Astrocyte (in vitro differentiated cells and primary cell): ENCODE results near the gene ZP3. TPM values are rescaled to one million over a fixed set of nuclear protein-coding genes. Genes with fewer than 3 reads are reported as not detected.

Source experiments
- DNase-seq: peaks from one replicate; pipeline ENCODE4 v3.0.0-alpha.2; 2010; ENCODE audit warnings: low read depth
- FAIRE-seq: peaks from 2 replicates; lab custom pipeline; 2011; peaks lifted over from hg19 to GRCh38; lab: Jason Lieb, UNC
- H2AFZ ChIP-seq: 2 replicates; pipeline ENCODE4 v1.6.0; 2012; ENCODE audit warnings: low read depth, low read length, inconsistent platforms
- H3K27ac ChIP-seq: 2 replicates; pipeline ENCODE4 v1.5.1; 2011; ENCODE audit warnings: low read depth, low read length, inconsistent platforms
- H3K27me3 ChIP-seq: 2 replicates; pipeline ENCODE4 v1.6.0; 2011; ENCODE audit warnings: low read length, inconsistent platforms; ENCODE audit not compliant: insufficient read depth
- H3K36me3 ChIP-seq: 2 replicates; pipeline ENCODE4 v1.5.1; 2011; ENCODE audit warnings: low read length, inconsistent platforms; ENCODE audit not compliant: insufficient read depth
- H3K4me1 ChIP-seq: 2 replicates; pipeline ENCODE4 v1.5.1; 2011; ENCODE audit warnings: low read length, inconsistent platforms; ENCODE audit not compliant: insufficient read depth
- H3K4me2 ChIP-seq: 2 replicates; pipeline ENCODE4 v1.6.0; 2012; ENCODE audit warnings: low read length, inconsistent platforms
- H3K4me3 ChIP-seq: 2 replicates; pipeline ENCODE4 v1.5.1; 2011; ENCODE audit warnings: low read depth, mild to moderate bottlenecking, low read length, inconsistent platforms; ENCODE audit not compliant: insufficient read depth
- H3K79me2 ChIP-seq: 2 replicates; pipeline ENCODE4 v1.6.0; 2012; ENCODE audit warnings: mild to moderate bottlenecking, low read length, inconsistent platforms; ENCODE audit not compliant: insufficient read depth
- H3K9ac ChIP-seq: 2 replicates; pipeline ENCODE4 v1.6.0; 2012; ENCODE audit warnings: mild to moderate bottlenecking, low read length, inconsistent platforms
- H3K9me3 ChIP-seq: 2 replicates; pipeline ENCODE4 v1.5.1; 2012; ENCODE audit warnings: low read depth, mild to moderate bottlenecking, low read length, inconsistent platforms; ENCODE audit not compliant: insufficient read depth
- H4K20me1 ChIP-seq: 2 replicates; pipeline ENCODE4 v1.6.0; 2012; ENCODE audit warnings: low read length, inconsistent platforms; ENCODE audit not compliant: insufficient read depth
- H3K27ac Mint-ChIP-seq: one replicate; pipeline ENCODE4 v1.8.0; 2021; ENCODE audit warnings: mild to moderate bottlenecking, mixed read lengths; ENCODE audit not compliant: unreplicated experiment
- H3K27me3 Mint-ChIP-seq: one replicate; pipeline ENCODE4 v1.8.0; 2021; ENCODE audit warnings: low read depth, mixed read lengths; ENCODE audit not compliant: unreplicated experiment
- H3K36me3 Mint-ChIP-seq: one replicate; pipeline ENCODE4 v1.8.0; 2021; ENCODE audit warnings: low read depth, mixed read lengths; ENCODE audit not compliant: unreplicated experiment
- H3K4me1 Mint-ChIP-seq: one replicate; pipeline ENCODE4 v1.8.0; 2021; ENCODE audit warnings: low read depth, mixed read lengths; ENCODE audit not compliant: unreplicated experiment
- H3K4me3 Mint-ChIP-seq: one replicate; pipeline ENCODE4 v1.8.0; 2021; ENCODE audit warnings: mild to moderate bottlenecking, moderate library complexity, mixed read lengths; ENCODE audit not compliant: unreplicated experiment
- H3K9me3 Mint-ChIP-seq: one replicate; pipeline ENCODE4 v1.8.0; 2021; ENCODE audit warnings: mild to moderate bottlenecking, mixed read lengths; ENCODE audit not compliant: unreplicated experiment
- CTCF ChIP-seq: IDR thresholded peaks from 2 replicates; pipeline ENCODE4 v1.5.1; 2011; ENCODE audit warnings: low read depth, mild to moderate bottlenecking, inconsistent platforms, low read length, moderate library complexity; ENCODE audit not compliant: insufficient read depth
- EZH2 ChIP-seq: IDR thresholded peaks from 2 replicates; pipeline ENCODE4 v1.6.1; 2012; ENCODE audit warnings: mild to moderate bottlenecking, low read length, inconsistent platforms; ENCODE audit not compliant: insufficient read depth
- total RNA-seq: library from RNA; stranded (reverse); gene quantifications from 2 replicates; pipeline ENCODE4 v1.2.1, GENCODE V29; 2021

ZP3 gene
- total RNA-seq, 1 donor from 2014 or later: 2.6 TPM

GRCh38 chr7:76428868-76429805 lies 4.4 kb downstream of the ZP3 start:
- FAIRE-seq (no peak), DNase-seq (no peak)
- no peaks in the 10 kb centered on the region for H3K27me3 ChIP-seq
- no peaks in the 10 kb centered on the region for H3K9me3 ChIP-seq
- no peaks in the 10 kb centered on the region for H3K79me2 ChIP-seq
- H4K20me1 ChIP-seq: no peaks in the 10 kb centered on the region
- no peak overlapping the region for H3K27ac ChIP-seq
- H3K9ac ChIP-seq: no peak overlapping the region
- H3K27me3 Mint-ChIP-seq: peaks cover 4% of the 10 kb centered on the region
- H3K4me1 Mint-ChIP-seq: no peaks in the 10 kb centered on the region
- no peak overlapping the region for H3K4me3 ChIP-seq
- TF ChIP-seq CTCF (no peak), EZH2 (no peak)
- H3K4me3 Mint-ChIP-seq: no peak overlapping the region
- no peak overlapping the region for H2AFZ ChIP-seq
- H3K4me1 ChIP-seq: peaks cover 4% of the 10 kb centered on the region
- no peaks in the 10 kb centered on the region for H3K9me3 Mint-ChIP-seq
- H3K4me2 ChIP-seq: no peak overlapping the region
- no peaks in the 10 kb centered on the region for H3K36me3 ChIP-seq
- H3K36me3 Mint-ChIP-seq: no peaks in the 10 kb centered on the region
- H3K27ac Mint-ChIP-seq: no peak overlapping the region

- no peak overlapping the region for H3K4me3 ChIP-seq
- no peaks in the 10 kb centered on the region for H3K27me3 ChIP-seq
- H3K79me2 ChIP-seq: no peaks in the 10 kb centered on the region
- H3K27me3 Mint-ChIP-seq: peaks cover 4% of the 10 kb centered on the region
- H4K20me1 ChIP-seq: no peaks in the 10 kb centered on the region
- TF ChIP-seq CTCF: no peak
- no peak for TF ChIP-seq EZH2
- H3K36me3 ChIP-seq: no peaks in the 10 kb centered on the region
- DNase-seq (no peak), FAIRE-seq (no peak)
- H3K4me1 ChIP-seq: no peaks in the 10 kb centered on the region
- H3K27ac Mint-ChIP-seq: no peak overlapping the region
- H3K4me2 ChIP-seq: no peak overlapping the region
- no peaks in the 10 kb centered on the region for H3K4me1 Mint-ChIP-seq
- no peaks in the 10 kb centered on the region for H3K9me3 ChIP-seq
- no peak overlapping the region for H3K4me3 Mint-ChIP-seq
- no peaks in the 10 kb centered on the region for H3K9me3 Mint-ChIP-seq
- no peaks in the 10 kb centered on the region for H3K36me3 Mint-ChIP-seq
- no peak overlapping the region for H3K27ac ChIP-seq
- no peak overlapping the region for H2AFZ ChIP-seq
- no peak overlapping the region for H3K9ac ChIP-seq
Observed at GRCh38 chr7:76430211-76430610, 5.5 kb downstream of the ZP3 start.

- no peaks in the 10 kb centered on the region for H3K27me3 ChIP-seq
- peaks cover 4% of the 10 kb centered on the region for H3K27me3 Mint-ChIP-seq
- no peaks in the 10 kb centered on the region for H3K36me3 Mint-ChIP-seq
- H3K9ac ChIP-seq: no peak overlapping the region
- no peak overlapping the region for H3K27ac Mint-ChIP-seq
- no peak overlapping the region for H3K27ac ChIP-seq
- no peaks in the 10 kb centered on the region for H3K9me3 Mint-ChIP-seq
- H2AFZ ChIP-seq: no peak overlapping the region
- TF ChIP-seq CTCF (no peak), EZH2 (no peak)
- H3K4me3 ChIP-seq: no peak overlapping the region
- H3K4me3 Mint-ChIP-seq: no peak overlapping the region
- no peaks in the 10 kb centered on the region for H3K36me3 ChIP-seq
- H3K4me2 ChIP-seq: no peak overlapping the region
- no peaks in the 10 kb centered on the region for H4K20me1 ChIP-seq
- no peaks in the 10 kb centered on the region for H3K4me1 Mint-ChIP-seq
- FAIRE-seq (no peak), DNase-seq (no peak)
- no peaks in the 10 kb centered on the region for H3K79me2 ChIP-seq
- H3K4me1 ChIP-seq: no peaks in the 10 kb centered on the region
- no peaks in the 10 kb centered on the region for H3K9me3 ChIP-seq
Observed at GRCh38 chr7:76430836-76431235, 6.1 kb downstream of the ZP3 start.
